DOHH2 (cell line): ENCODE results near the gene KCNJ6.

Experiments
- EZH2phosphoT487 ChIP-seq: fragments of 200-600 bp; sonication (generic); IDR thresholded peaks from 2 replicates; pipeline ENCODE4 v1.6.1; 2017; ENCODE audit warnings: borderline replicate concordance, mild to moderate bottlenecking, antibody characterized with exemption, low read length, moderate library complexity, mixed read lengths
- TF ChIP-seq, protein P1 (sequence below): fragments of 200-600 bp; sonication (generic); IDR thresholded peaks from one replicate; pipeline ENCODE4 v1.5.1; 2014; ENCODE audit warnings: antibody characterized with exemption, mild to moderate bottlenecking, low read depth, low read length; ENCODE audit not compliant: poor library complexity, severe bottlenecking

DNA sequence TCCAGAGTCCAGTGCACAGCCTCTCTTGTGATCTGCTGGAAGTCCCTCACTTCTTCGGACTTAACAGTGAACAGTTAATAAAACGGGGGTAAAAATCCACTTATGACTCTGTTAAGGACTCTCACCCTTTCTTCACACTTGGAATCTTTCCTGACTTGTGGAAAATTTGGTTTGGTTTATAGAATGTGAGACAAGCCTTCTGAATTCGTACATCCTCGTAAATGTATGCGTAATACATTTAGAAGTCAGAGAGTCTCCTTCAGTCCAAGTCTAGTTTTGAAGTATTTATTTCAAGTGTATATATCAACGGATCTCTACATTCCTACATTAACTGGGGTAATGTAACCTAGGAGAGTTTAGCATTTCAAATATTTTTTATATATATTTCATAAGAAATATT lies 270.4 kb downstream of the KCNJ6 start:
- TF ChIP-seq, protein P1, sequence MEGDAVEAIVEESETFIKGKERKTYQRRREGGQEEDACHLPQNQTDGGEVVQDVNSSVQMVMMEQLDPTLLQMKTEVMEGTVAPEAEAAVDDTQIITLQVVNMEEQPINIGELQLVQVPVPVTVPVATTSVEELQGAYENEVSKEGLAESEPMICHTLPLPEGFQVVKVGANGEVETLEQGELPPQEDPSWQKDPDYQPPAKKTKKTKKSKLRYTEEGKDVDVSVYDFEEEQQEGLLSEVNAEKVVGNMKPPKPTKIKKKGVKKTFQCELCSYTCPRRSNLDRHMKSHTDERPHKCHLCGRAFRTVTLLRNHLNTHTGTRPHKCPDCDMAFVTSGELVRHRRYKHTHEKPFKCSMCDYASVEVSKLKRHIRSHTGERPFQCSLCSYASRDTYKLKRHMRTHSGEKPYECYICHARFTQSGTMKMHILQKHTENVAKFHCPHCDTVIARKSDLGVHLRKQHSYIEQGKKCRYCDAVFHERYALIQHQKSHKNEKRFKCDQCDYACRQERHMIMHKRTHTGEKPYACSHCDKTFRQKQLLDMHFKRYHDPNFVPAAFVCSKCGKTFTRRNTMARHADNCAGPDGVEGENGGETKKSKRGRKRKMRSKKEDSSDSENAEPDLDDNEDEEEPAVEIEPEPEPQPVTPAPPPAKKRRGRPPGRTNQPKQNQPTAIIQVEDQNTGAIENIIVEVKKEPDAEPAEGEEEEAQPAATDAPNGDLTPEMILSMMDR = no peak
- TF ChIP-seq EZH2phosphoT487 = no peak
